HG03039 (cell line): ENCODE measurements around the gene THRB.

ENCODE experiments used
- ATAC-seq: cut with Tn5 transposase; IDR thresholded peaks from one replicate; pipeline ENCODE4 v1.9.1; 2021; ENCODE audit warnings: mild to moderate bottlenecking, moderate library complexity; ENCODE audit not compliant: unreplicated experiment

THRB gene

DNA sequence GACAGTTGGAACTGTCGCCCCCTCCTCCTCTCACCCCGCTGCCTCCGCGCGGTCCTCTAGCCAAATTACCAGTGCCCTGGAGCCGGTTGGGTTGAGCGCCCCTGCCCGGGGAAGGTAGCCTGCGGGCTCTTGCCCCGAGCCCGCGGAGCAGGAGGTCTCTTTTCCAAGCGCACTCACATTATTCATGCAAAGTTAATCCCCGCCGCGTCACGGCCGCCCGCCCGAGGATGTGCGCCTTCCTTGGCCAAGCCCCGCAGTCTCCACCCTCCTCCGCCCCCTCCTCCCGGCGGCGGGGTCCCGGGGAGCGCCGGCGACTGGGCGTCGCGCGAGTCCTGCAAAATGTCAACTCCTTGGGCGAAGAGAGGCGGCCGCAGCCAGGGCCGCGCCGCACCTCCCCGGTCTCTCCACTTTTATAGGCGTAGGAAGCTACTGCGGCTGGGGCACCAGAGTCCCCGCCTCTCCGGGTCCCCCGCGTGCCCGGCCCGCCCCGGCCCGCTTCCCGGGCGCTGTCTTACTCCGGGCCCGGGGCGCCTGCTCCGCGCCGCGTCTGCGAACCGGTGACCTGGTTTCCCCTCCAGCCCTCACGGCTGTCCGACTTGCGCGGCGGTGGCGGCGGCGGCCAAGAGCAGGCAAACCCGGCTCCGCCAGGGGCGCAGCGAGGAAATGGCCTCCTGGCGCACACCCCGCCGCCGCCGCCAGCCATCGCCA, at the start of gene THRB:
Gene THRB (minus strand): TSS at position 233 of the 708 bp plus-strand sequence.
- no peak for ATAC-seq

GRCh38 chr3:24541935-24542334, 47.3 kb upstream of the THRB start:
- ATAC-seq: no peak

DNA sequence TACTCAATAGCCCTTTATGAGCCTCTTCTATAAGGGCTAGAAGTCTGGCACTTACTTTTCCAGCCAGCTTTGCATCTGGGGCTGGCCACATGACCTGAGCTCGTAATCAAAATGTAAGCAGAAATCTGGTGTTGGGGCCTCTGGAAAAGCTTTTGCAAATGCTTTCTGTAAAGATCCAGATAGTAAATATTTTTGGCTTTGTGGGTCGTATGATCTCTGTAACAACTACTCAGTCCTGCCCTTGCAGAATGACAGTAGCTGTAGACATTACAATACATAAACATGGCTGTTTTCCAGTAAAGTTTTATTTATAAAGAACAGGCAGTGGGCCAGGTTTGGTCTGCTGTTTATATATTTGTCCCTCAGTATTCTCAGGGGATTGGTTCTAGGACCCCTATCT, 46.2 kb upstream of the THRB start:
- no peak for ATAC-seq

GRCh38 chr3:24539699-24540098, 45.0 kb upstream of the THRB start:
- ATAC-seq: no peak

DNA sequence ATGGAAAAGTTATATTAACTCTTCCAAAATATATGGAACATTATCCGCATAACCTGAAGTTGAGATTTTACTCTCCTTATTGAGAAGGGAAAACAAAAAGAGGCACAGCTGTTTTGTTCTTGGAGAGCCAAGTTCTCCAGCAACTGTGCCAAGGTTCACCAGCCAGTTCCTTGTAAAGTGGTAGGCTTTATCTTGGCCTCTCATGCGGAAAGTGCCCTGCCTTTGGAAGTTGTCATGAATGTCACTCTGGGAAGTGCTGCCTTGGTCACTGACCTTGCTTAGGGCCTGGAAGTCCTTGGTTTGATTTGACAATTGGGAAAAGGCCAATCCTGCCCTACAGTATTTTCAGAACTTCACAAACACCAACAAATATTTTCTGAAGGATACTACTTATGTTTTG, 44.2 kb upstream of the THRB start:
- ATAC-seq: no peak

DNA sequence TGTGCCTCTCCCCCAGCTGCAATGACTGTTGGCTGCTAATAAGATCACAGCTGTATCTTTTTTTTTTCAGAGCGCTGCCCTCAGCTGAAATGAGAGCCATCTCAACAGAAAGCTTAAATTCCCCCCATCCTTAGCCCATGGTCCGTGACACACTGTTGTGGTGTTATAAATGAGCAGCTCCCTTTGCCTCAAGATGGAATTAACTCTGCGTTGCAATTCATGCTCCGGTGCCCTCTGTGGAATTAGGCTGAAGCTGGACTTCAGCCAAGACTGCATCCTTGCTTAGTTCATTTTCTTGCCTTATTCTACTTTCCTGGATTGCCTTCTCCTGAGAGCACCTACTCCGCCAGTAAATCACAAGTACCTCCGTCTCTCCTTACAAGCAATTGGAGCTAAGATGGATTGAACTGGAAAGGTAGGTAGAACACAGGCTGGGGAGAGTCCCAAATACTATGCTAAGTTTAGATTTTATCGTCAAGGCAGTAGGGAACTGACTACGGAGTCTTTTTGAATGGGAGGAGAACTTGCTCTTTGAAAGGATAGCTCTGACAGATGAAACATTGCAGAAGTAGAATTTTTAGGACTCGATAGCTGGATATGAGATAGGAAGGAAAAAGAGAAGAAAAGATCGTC, 39.0 kb upstream of the THRB start:
- ATAC-seq: no peak

DNA sequence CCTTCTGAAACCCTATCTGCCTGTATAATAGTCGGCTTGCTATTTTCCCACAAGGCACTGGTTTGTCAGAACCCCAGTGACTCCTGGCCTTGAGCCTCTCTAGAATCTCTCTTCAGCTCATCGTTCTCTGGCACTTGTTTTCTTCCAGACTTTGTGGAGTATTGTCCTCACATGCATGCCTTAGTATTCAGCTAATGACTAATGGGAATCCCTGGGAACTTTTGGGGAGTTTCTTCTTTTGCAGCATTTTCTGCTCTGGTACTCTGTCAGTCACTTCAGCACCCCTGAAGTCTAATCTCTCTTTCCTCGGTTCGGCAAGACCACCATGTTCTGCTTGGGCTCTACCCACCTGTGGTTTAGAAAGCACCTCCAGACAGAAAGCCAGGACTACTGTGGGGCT, 35.8 kb upstream of the THRB start:
- no peak for ATAC-seq

DNA sequence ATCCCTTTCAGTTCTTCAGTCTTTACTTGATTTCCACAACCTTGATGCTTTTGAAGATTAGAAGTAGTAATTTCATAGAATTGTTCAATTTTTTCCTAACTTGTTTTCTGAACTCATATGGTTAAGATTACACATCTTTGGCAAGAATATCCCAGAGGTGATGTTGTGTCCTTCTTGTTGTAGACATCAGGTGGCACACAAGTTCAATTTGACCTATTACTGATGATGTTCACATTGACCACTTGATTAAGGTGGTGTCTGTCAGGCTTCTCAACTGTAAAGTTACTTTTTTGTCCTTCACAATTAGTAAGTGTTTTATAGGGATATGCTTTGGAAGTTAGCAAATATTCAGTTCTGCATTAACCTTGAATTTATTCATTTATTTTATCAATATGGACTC, 34.6 kb upstream of the THRB start:
- no peak for ATAC-seq

GRCh38 chr3:24526640-24527212, 32.1 kb upstream of the THRB start:
- ATAC-seq: no peak

GRCh38 chr3:24525557-24525956, 30.9 kb upstream of the THRB start:
- no peak for ATAC-seq

GRCh38 chr3:24525022-24525421, 30.4 kb upstream of the THRB start:
- ATAC-seq: no peak

- no peak for ATAC-seq
These were observed 29.5 kb upstream of the THRB start for GRCh38 chr3:24523988-24524727.

DNA sequence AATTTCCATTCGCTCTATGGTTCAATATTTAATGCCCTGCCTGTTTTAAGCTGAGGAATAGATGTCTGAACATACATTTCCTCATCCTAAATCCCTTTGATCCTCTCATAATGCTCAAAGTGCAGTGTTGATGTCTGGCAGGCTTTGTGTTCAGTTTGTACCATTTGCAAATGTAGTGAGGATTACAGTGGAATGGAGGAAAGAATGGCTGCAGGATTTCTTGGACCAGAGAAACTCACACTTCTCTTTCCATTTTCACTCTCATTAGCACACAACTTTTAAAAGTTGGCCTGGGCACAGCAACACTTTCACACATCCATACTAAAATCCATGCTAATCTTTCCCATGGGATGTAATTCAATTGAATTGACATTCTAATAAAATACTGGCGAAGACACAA, 28.6 kb upstream of the THRB start:
- ATAC-seq: no peak

GRCh38 chr3:24522146-24522579, 27.5 kb upstream of the THRB start:
- ATAC-seq: no peak

DNA sequence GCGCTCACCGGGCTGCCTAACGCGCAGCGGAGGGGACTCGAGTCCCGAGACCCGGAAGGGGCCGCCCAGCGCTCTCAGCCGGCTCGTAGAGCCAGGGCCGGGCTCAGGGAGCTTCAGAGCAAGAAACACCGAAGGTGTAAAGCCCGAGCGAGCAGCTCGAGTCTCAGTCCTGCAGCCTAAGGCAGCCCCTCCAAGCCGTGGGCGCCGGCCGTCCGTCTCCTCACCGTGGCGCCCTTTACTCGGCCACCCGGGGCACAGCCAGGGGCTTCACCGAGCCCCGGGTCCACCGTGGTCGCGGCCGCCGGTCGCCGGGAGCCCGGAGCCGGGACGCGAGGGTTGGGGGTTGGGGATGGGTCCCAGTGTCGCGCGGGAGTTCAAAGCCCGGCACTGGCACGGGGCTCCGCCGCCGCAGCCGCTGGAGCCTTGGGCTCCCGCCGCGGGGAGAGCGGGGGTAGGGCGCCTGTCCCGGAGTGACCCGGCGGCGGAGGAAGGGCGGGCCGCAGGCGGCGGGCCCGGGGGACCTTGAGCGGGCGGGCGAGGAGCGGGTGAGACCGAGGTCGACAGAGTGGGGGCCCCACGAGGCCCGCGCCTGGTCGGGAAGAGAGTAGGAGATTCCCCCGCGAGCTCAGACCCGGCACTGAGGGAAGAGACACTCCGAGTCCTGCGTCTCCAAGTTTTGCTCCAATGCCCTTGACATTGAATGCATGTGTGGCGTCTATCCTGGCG, 26.9 kb upstream of the THRB start:
- ATAC-seq: no peak

- ATAC-seq: no peak
These were observed 26.3 kb upstream of the THRB start for GRCh38 chr3:24520976-24521419.

DNA sequence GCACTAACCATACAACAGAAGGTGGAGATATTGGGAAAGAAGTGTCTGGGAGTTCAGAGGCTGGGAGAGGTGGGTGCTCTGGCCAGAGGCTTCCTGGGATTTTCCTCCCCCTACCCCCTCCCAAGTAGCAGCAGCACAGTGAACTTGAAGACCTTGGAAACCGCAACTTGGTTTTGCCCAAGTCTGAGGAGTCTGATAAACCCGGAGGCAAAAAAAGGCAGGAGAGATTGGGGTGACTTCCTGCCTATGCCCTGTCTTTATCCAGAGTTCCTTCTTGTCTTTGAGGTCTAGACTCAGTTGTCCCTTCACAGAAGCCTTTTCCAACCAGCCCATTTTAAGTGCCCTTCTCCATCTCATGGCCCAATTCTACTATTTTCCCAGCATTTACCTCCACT, 25.4 kb upstream of the THRB start:
- ATAC-seq: no peak

DNA sequence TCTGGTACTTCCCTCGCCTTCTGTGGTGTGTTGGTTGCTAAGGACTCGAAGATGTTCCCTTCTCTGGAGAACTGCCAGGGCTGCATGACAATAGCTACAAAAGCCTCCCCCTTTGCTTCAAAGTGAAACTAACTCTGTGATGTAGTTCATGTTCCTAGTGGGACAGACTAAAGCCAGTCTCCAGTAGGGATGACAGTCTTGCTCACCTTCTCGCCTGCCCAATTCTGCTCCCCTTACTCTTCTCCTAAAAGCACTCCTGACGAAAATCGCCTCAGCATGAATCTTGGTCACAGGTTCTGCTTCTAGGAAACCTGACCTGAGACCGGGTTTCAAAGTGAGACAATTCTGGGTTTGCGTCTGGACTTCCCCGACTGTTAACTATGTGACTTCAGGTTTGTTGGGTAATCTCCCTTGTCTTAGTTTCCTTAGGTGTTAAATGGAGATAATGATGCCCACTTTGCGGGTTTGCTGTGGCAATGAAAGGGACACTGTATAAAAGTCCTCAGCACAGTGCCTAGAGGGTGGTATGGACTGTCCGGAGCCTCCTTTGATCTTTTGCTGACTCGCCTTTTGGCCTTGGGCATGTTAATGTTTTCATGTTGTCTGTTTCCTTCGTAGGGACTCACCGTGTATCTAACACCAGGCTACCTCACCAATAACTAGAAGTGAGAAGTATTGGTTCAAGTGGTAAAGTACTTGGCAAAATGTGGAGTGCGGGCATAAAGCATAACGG, 24.9 kb upstream of the THRB start:
- ATAC-seq: peak; percentile 63

DNA sequence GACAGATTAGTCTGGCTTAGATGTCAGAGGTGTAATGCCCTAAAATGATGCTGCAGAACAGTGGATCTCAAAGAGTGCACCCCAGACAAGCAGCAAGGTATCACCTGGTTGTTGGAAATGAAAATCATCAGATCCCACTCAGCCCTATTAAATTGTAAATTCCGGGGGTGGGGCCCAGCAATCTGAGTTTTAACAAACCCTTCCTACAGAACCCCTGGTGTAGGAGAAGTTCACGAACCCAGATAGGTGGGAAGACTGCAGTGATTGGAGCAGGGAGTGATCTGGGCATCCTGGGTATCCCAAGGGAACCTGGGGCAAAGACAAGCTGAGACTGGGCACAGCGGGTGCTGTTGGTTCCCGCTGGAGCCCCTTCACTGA, 24.3 kb upstream of the THRB start:
- no peak for ATAC-seq

- ATAC-seq: no peak
These were observed 19.5 kb upstream of the THRB start for GRCh38 chr3:24514119-24514518.
